Cardiac fibroblast (primary cell): Measurements from ENCODE around the gene SLC9C1.

Experiments
- DNase-seq, 2 donors: peaks; one replicate each; pipeline versions ENCODE4 v3.0.0 to v3.0.0-alpha.2; 2010; ENCODE audit warnings: low read depth in 2 of 2
- H3K4me3 ChIP-seq, 2 donors: replicated peaks in 1 of 2; 1 replicate in 1 of 2; 2 replicates in 1 of 2; pipeline ENCODE4 v1.5.1; 2011; ENCODE audit warnings: low read depth in 2 of 2, low read length in 2 of 2, mild to moderate bottlenecking in 2 of 2, moderate library complexity in 1 of 2
- TF ChIP-seq, protein P1 (sequence below): IDR thresholded peaks from one replicate; pipeline ENCODE4 v1.5.1; 2011; ENCODE audit warnings: low read depth, mild to moderate bottlenecking, low read length, inconsistent platforms

SLC9C1 gene

DNA sequence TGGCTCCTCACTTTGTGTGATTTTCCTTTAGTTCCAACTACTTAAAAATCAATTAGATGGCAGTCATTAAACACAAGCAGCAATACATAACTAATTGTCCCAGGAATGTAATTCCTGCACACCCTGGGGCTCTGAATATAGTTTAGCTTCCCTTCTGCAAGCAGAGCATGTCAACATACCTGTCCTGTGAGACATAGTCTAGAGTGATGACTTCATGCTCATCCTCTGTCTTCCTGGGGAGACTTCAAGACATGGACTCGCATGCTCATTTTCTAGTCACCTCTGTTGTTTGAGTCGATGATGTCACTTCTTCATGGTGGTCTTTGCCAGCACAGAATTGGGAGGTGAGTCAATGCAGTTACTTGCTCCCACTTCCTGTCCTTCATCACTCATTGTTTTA is 192.1 kb downstream of the SLC9C1 start:
- H3K4me3 ChIP-seq, result no peak overlapping the region
- TF ChIP-seq, protein P1, sequence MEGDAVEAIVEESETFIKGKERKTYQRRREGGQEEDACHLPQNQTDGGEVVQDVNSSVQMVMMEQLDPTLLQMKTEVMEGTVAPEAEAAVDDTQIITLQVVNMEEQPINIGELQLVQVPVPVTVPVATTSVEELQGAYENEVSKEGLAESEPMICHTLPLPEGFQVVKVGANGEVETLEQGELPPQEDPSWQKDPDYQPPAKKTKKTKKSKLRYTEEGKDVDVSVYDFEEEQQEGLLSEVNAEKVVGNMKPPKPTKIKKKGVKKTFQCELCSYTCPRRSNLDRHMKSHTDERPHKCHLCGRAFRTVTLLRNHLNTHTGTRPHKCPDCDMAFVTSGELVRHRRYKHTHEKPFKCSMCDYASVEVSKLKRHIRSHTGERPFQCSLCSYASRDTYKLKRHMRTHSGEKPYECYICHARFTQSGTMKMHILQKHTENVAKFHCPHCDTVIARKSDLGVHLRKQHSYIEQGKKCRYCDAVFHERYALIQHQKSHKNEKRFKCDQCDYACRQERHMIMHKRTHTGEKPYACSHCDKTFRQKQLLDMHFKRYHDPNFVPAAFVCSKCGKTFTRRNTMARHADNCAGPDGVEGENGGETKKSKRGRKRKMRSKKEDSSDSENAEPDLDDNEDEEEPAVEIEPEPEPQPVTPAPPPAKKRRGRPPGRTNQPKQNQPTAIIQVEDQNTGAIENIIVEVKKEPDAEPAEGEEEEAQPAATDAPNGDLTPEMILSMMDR, result no peak
- peak; percentile 14 to 95 for DNase-seq

DNA sequence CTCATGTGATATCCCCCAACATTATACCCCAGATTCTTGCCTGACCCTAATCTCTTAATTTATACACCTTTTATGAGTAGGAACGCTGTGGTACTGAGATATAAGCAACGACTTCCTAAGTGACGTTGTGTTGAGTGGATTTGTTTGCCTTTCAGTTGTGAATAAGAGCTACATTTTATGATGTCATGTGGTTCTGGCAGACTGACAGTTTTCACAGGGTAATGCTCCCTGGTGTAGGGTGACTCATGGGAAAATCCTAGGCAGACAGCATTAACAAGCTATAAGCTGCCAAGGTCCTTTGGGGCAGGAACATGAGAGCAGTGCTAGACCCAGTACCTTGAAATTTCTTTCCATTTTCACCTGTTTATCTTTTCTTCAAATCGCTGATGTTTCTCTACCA is 196.6 kb downstream of the SLC9C1 start:
- H3K4me3 ChIP-seq, result no peak overlapping the region
- TF ChIP-seq, protein P1, result no peak
- peak; percentile 98 to 100 for DNase-seq

DNA sequence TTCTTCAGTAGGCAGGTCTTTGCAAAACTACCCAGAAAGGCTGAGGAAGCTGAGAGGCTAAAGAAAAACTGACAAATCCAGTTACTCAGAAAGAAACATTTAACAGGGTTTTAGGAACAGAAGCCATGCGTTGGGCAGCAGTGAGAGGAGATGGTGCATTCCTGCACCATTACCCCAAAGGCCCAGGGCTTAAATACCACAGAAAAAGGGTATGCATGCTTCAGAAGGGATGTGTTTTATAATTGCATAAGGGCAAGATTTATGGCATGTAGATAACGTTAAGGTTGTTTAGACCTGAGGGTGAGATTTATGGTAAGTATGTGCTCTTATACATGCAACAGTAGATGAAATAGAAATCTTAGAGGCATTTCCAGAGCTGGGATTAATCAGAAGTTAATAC is 197.8 kb downstream of the SLC9C1 start:
- no peak for DNase-seq
- TF ChIP-seq, protein P1, result no peak
- H3K4me3 ChIP-seq, result no peak overlapping the region

DNA sequence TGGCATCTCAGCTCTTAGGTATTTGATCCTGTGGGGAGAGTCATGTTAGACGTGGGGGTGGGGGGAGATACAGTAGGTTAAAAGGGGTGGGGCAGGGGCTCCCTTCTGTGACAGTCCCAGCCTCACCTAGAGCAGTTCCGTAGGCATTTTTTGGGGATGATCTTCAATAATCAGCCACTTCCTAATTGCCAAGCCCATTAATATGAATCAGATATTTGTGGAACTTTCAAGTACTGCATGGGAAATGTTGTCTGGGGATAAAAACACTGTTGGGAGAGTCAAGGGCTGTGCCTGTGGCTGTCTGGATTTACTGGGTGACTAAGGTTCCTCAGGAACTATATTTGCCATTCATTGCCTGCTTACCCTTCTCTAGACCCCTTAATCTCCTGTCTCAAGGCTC is 198.3 kb downstream of the SLC9C1 start:
- H3K4me3 ChIP-seq, result no peak overlapping the region
- no peak for DNase-seq
- TF ChIP-seq, protein P1, result no peak

DNA sequence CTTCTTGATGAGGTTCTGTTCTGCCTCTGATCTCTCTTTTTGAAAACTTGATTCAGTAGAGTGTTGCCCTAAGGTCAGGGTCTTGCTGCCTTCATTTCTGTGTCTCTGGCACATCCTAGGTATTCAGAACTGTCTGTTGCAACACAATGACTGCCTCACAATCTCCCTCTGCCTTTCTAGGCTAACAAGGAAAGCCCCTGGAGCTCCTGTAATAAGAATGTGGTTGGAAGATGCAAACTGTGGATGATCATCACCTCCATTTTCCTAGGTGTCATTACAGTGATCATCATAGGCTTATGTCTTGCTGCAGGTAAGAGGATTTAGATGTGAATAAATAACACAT is 200.9 kb downstream of the SLC9C1 start:
- H3K4me3 ChIP-seq, result no peak overlapping the region
- DNase-seq, result peak in 1 of 2 donors; percentile 33
- TF ChIP-seq, protein P1, result no peak

DNA sequence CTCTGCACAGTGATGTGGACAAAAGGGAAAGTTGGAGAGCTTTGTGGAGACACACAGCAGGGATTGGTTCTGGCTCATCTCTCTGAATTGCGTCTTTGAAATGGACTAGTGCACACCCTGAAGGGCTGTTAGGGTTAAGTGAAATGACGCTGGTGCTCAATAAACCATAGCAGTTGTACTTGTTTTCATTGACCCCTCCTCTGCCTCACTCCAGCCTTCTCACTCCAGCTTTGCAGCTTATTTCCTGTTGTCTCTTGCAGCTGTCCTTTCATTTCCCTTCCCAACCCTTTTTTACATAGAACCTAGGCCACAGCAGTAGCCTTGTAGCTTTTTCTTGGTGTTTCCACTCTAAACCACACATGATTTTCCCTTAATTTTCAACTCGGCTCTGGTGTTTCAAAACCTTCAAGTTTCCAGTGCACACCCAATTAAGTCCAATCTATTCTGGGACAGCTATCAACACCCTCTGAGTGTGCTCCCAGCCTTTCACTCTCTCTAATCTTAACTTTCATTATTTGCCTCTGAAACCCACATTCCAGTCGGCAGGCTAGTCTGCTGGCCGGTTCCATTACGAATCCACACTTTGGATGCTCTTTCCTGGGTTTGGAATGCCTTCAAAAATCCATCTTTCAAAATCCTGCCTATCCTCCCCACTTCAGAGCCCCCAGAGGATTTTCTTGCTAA is 201.4 kb downstream of the SLC9C1 start:
- TF ChIP-seq, protein P1, result no peak
- peak; percentile 18 to 80 for DNase-seq
- no peak overlapping the region for H3K4me3 ChIP-seq

DNA sequence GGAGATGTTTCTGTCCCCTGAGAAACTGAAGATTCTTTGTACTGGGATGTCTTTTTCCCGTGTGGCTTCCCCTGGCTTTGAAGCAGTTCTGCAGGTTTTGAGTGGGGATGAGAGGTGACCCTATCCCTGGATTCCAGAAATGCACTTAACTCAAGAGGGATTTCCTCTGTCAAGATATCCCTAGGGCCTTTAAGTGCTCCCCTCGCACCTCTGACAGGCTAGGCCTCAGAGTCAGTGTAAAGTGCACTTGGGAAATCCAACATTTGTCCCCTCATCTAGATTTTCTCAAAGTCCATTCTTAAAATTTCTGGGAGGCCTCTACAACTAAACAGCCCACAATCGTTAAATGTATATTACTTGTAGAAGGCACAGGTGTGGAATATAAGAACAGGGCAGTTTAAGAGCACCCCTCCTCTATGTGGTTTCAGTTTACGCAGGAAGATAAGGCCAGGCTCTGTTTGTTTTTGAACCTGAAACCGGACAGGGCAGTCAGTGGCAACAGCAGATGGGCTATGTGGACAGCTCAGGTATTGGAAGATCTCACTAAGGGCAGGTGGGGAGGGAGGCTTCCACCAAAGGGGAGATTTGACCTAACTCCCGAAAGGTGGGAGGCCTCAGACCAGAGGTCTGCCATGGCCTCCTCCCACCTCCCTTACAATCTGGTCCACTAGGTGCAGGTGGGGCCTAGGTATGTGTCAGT is 203.0 kb downstream of the SLC9C1 start:
- no peak overlapping the region for H3K4me3 ChIP-seq
- no peak for DNase-seq
- TF ChIP-seq, protein P1, result no peak
